ENCODE measurements around the gene ZCWPW1.

DNA sequence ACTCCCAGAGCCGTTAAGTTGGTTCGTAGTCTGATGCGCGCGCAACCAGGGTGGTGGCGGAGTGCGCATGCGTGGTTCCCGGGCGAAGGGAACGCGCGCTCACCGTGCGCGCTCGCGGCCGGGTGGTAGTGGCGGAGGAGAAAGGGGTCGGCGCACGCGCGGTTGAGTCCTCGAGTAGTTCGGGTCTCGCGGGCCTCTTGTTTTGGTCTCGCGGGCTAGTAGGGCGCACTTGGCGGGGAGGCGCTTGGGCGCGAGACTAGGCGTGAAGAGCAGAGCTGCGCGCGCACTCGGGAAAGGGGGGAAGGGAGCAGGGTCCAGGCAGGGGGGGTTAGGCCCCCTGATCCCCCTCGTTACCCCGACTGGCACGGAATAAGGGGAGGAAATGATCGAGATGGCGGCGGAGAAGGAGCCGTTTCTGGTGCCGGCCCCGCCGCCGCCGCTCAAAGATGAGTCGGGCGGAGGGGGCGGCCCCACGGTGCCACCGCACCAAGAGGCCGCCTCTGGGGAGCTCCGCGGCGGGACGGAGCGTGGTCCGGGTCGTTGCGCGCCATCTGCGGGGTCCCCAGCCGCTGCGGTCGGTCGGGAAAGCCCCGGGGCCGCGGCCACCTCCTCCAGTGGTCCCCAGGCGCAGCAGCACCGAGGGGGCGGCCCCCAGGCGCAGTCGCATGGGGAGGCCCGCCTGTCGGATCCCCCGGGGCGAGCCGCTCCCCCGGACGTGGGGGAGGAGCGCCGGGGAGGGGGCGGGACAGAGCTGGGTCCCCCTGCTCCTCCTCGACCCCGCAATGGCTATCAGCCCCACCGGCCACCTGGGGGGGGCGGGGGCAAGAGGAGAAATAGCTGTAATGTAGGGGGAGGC is 1.4 kb upstream of the ZCWPW1 start, which contains the start of gene MEPCE:
- TF ChIP-seq CTCF (IDR thresholded peaks at IDR 0.05) (no peak), POLR2A (IDR thresholded peaks at IDR 0.05) (no peak), POLR2AphosphoS5 (IDR thresholded peaks at IDR 0.05) (peak in 1 of 3 donors; percentile 64)
